ENCODE measurements around the gene STXBP5L.
"Not testable (repeated sequence)": the region's sequence is repeated elsewhere in the genome, so short reads cannot be mapped to it uniquely, and the experiment has no call there.

STXBP5L gene

GRCh38 chr3:121230194-121230593, 322.2 kb downstream of the STXBP5L start:
- DNase-seq (ENCODE audit: low read depth in 2 of 2) = not testable (repeated sequence)

GRCh38 chr3:121231872-121232271, 323.9 kb downstream of the STXBP5L start:
- no peak for DNase-seq (ENCODE audit: low read depth in 2 of 2)

- no peak for DNase-seq (ENCODE audit: low read depth in 2 of 2)
Observed at GRCh38 chr3:121232309-121233225, 324.6 kb downstream of the STXBP5L start.

- DNase-seq (ENCODE audit: low read depth in 2 of 2) = no peak
Observed at GRCh38 chr3:121243208-121243607, 335.2 kb downstream of the STXBP5L start.

- DNase-seq (ENCODE audit: low read depth in 2 of 2) = no peak
Observed at GRCh38 chr3:121252676-121253075, 344.7 kb downstream of the STXBP5L start.

- no peak for DNase-seq (ENCODE audit: low read depth in 2 of 2)
Observed at GRCh38 chr3:121269389-121269788, 361.4 kb downstream of the STXBP5L start.

- no peak for DNase-seq (ENCODE audit: low read depth in 2 of 2)
Observed at GRCh38 chr3:121274411-121274810, 366.4 kb downstream of the STXBP5L start.

- no peak for DNase-seq (ENCODE audit: low read depth in 2 of 2)
Observed at GRCh38 chr3:121295452-121295851, 387.4 kb downstream of the STXBP5L start.

- no peak for DNase-seq (ENCODE audit: low read depth in 2 of 2)
Observed at GRCh38 chr3:121295979-121296378, 388.0 kb downstream of the STXBP5L start.

GRCh38 chr3:121324320-121324719, 416.3 kb downstream of the STXBP5L start:
- DNase-seq (ENCODE audit: low read depth in 2 of 2) = no peak

- no peak for DNase-seq (ENCODE audit: low read depth in 2 of 2)
Observed at GRCh38 chr3:121330118-121330517, 422.1 kb downstream of the STXBP5L start.

- DNase-seq (ENCODE audit: low read depth in 2 of 2) = no peak
Observed at GRCh38 chr3:121330634-121331033, 422.6 kb downstream of the STXBP5L start.

- not testable (repeated sequence) for DNase-seq (ENCODE audit: low read depth in 2 of 2)
Observed at GRCh38 chr3:121355960-121356359, 448.0 kb downstream of the STXBP5L start.

- no peak for DNase-seq (ENCODE audit: low read depth in 2 of 2)
Observed at GRCh38 chr3:121362035-121362734, 454.2 kb downstream of the STXBP5L start.

GRCh38 chr3:121388308-121388707, 480.3 kb downstream of the STXBP5L start:
- DNase-seq (ENCODE audit: low read depth in 2 of 2) = not testable (repeated sequence)

- not testable (repeated sequence) for DNase-seq (ENCODE audit: low read depth in 2 of 2)
Observed at GRCh38 chr3:121395967-121396366, 488.0 kb downstream of the STXBP5L start.

GRCh38 chr3:121398051-121398450, 490.0 kb downstream of the STXBP5L start:
- DNase-seq (ENCODE audit: low read depth in 2 of 2) = not testable (repeated sequence)

- no peak for DNase-seq (ENCODE audit: low read depth in 2 of 2)
Observed at GRCh38 chr3:121399820-121400219, 491.8 kb downstream of the STXBP5L start.

GRCh38 chr3:121405631-121406030, 497.6 kb downstream of the STXBP5L start:
- no peak for DNase-seq (ENCODE audit: low read depth in 2 of 2)

- no peak for DNase-seq (ENCODE audit: low read depth in 2 of 2)
Observed at GRCh38 chr3:121411523-121411922, 503.5 kb downstream of the STXBP5L start.

GRCh38 chr3:121414924-121415323, 506.9 kb downstream of the STXBP5L start:
- no peak for DNase-seq (ENCODE audit: low read depth in 2 of 2)

GRCh38 chr3:121418182-121418581, 510.2 kb downstream of the STXBP5L start:
- no peak for DNase-seq (ENCODE audit: low read depth in 2 of 2)

- DNase-seq (ENCODE audit: low read depth in 2 of 2) = no peak
Observed at GRCh38 chr3:121424549-121424948, 516.5 kb downstream of the STXBP5L start.

Data from fibroblast of skin of left biceps (primary cell).